Heart right ventricle (tissue), 16 donors: ENCODE results near the gene NRROS. TPM values are rescaled to one million over a fixed set of nuclear protein-coding genes. Genes with fewer than 3 reads are reported as not detected.

ENCODE experiments used
- ATAC-seq, 8 donors: fragments of 200-7000 bp; cut with Tn5 transposase; one replicate each; pipeline ENCODE4 v1.9.1; 2020; ENCODE audit warnings: mild to moderate bottlenecking in 8 of 8, moderate library complexity in 8 of 8, moderate number of reproducible peaks in 1 of 8
- DNase-seq, 2 donors: peaks; one replicate each; pipeline ENCODE4 v3.0.0-alpha.2; 2020
- H3K27ac ChIP-seq, 10 donors: fragments of 200-600 bp; sonication (generic) in 2 of 10; one replicate each; pipeline versions ENCODE4 v1.5.0 to v1.8.0; 2020 to 2022; ENCODE audit warnings: mild to moderate bottlenecking in 3 of 10
- H3K27me3 ChIP-seq, 7 donors: fragments of 200-600 bp; one replicate each; pipeline ENCODE4 v1.8.0; 2021 to 2022; ENCODE audit warnings: mild to moderate bottlenecking in 2 of 7
- H3K36me3 ChIP-seq, 9 donors: fragments of 200-600 bp; sonication (generic) in 1 of 9; one replicate each; pipeline versions ENCODE4 v1.5.0 to v1.8.0; 2020 to 2022; ENCODE audit warnings: mild to moderate bottlenecking in 2 of 9
- H3K4me1 ChIP-seq, 9 donors: fragments of 200-600 bp; sonication (generic) in 1 of 9; one replicate each; pipeline versions ENCODE4 v1.5.0 to v1.8.0; 2020 to 2022; ENCODE audit warnings: mild to moderate bottlenecking in 4 of 9
- H3K4me3 ChIP-seq, 10 donors: fragments of 200-600 bp; sonication (generic) in 2 of 10; one replicate each; pipeline versions ENCODE4 v1.5.0 to v1.8.0; 2020 to 2022; ENCODE audit warnings: mild to moderate bottlenecking in 7 of 10, moderate library complexity in 2 of 10
- H3K9me3 ChIP-seq, 11 donors: fragments of 200-600 bp in 10 of 11; sonication (generic) in 2 of 11; one replicate each; pipeline versions ENCODE4 v1.5.0 to v1.8.0; 2013 to 2022; ENCODE audit warnings: mild to moderate bottlenecking in 2 of 11, control low read depth in 1 of 11, moderate library complexity in 1 of 11
- CTCF ChIP-seq, 9 donors: fragments of 200-600 bp; sonication (generic) in 2 of 9; IDR thresholded peaks; one replicate each; pipeline versions ENCODE4 v1.5.0 to v1.8.0; 2021 to 2022; ENCODE audit warnings: antibody characterized with exemption in 9 of 9, mild to moderate bottlenecking in 5 of 9, moderate library complexity in 1 of 9
- WGBS, 2 donors: extraction: QIAGEN DNeasy Blood & Tissue Kit; methylation state at CpG; one replicate each; pipeline ENCODE4 v1.1.7; 2013; ENCODE audit warnings: inconsistent platforms in 1 of 2; 5-methylcytosine and 5-hydroxymethylcytosine counted together
- intact Hi-C, 10 donors: fragments of 100-400 bp; cut with DNase I; formaldehyde crosslinking; loops; one replicate each; pipeline versions ENCODE4 v1.11.1 to v1.14.2; 2022
- polyA plus RNA-seq, 2 donors: library from polyadenylated mRNA; stranded (reverse); fragments of 200-250 nt; gene quantifications; one replicate each; pipeline ENCODE4 v1.2.3, GENCODE V29; 2013
- total RNA-seq, 10 donors: library from RNA; stranded (reverse); fragmentation: NEBNext Ultra II Directional in 3 of 10; extraction: Animal tissue kit (Norgen Biotek cat#: 25700) in 3 of 10; gene quantifications; one replicate each; pipeline versions ENCODE4 v1.2.1 to v1.2.4, GENCODE V29; 2021 to 2023
- donor health status: Arrhythmogenic right ventricular cardiomyopathy.
- donor health status: ischemic (EF 13 %, LVEDD 7.1; RV severe dilation, severe dysfunction).
- donor health status: healthy with polysubstance abuse.
- donor health status: DM: no; HTN: yes; CAD: no.
- donor health status: DM: no; HTN: no; CAD: no.
- donor health status: ischemic (EF 25% LVEDD 6.9; RV normal size, moderate dysfunction).
- donor health status: ischemic (EF 25% LVEDD 5.7; RV mildly dilated, moderate dysfunction).
- donor health status: healthy.
- donor health status: DM: yes; HTN: yes; CAD: no.
- donor health status: Ischemic cardiomyopathy.
- donor health status: ischemic (EF 35%, LVEDD 5.7; RV mildly dilated, moderate dysfunction).
- donor health status: nonischemic (EF 11% LVEDD 7.7; RV severe dilation, severe dysfunction).
- donor health status: DM: yes; HTN: yes; CAD: no.
- donor health status: PGD.
- donor health status: ischemic (EF 29% LVEDD 5.4; RV normal size, mild dysfunction).
- donor health status: nonischemic (EF 23%, LVEDD 6.1; RV moderate dilation, normal function).

Gene NRROS
- total and polyA plus RNA-seq, 12 donors: 1.1 to 11.7 (median 2.7) TPM

DNA sequence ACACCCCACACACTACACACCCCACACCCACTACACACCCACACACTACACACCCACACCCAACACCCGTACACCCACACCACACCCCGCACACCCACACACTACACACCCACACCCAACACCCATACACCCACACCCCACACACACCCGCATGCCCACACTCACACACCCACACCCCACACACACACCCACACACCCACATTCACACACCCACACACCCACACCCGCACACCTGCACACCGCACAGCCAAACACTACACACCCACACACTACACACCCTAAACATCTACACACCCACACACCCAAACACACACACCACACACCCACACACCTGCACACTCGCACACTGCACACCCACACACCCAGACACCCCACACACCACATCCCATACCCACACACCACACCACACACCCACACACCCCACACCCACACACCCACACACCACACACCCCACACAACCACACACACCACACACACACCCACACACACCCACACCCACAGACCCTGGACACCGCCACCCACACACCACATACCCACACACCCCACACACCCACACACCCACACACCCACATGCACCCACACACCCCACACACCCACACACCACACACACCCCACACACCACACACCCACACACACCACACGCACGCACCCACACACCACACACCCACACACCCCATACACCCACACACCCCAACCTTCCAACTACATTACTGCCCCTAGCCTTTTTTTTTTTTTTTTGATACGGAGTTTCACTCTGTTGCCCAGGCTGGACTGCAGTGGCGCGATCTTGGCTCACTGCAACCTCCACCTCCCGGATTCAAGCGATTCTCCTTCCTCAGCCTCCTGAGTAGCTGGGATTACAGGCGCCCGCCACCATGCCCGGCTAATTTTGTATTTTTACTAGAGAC lies 55.7 kb downstream of the NRROS start:
- DNase-seq (no peak), ATAC-seq (peak in 2 of 8 donors; percentile 27 to 44)
- peaks cover 0 to 28% (median 0%) of the 10 kb centered on the region in 9 donors for H3K4me1 ChIP-seq
- no peaks in the 10 kb centered on the region for H3K9me3 ChIP-seq
- no peaks in the 10 kb centered on the region for H3K36me3 ChIP-seq
- no peak overlapping the region for H3K4me3 ChIP-seq
- intact Hi-C loops: no loop called here
- peaks cover 0 to 5% (median 0%) of the 10 kb centered on the region in 7 donors for H3K27me3 ChIP-seq
- H3K27ac ChIP-seq: no peak overlapping the region
- 93 to 96% methylated on average over 17 of the region's 17 CpGs for WGBS, 2 donors
- no peak for TF ChIP-seq CTCF (IDR thresholded peaks at IDR 0.05)

GRCh38 chr3:196695849-196696226 lies 56.3 kb downstream of the NRROS start:
- 87% methylated on average over 5 of the region's 5 CpGs for WGBS, 2 donors
- peaks cover 0 to 24% (median 0%) of the 10 kb centered on the region in 9 donors for H3K4me1 ChIP-seq
- TF ChIP-seq CTCF (IDR thresholded peaks at IDR 0.05): no peak
- H3K36me3 ChIP-seq: no peaks in the 10 kb centered on the region
- no peak overlapping the region for H3K4me3 ChIP-seq
- no peak overlapping the region for H3K27ac ChIP-seq
- ATAC-seq (no peak), DNase-seq (no peak)
- intact Hi-C loops: no loop called here
- no peaks in the 10 kb centered on the region for H3K9me3 ChIP-seq
- H3K27me3 ChIP-seq: peaks cover 0 to 5% (median 0%) of the 10 kb centered on the region in 7 donors

DNA sequence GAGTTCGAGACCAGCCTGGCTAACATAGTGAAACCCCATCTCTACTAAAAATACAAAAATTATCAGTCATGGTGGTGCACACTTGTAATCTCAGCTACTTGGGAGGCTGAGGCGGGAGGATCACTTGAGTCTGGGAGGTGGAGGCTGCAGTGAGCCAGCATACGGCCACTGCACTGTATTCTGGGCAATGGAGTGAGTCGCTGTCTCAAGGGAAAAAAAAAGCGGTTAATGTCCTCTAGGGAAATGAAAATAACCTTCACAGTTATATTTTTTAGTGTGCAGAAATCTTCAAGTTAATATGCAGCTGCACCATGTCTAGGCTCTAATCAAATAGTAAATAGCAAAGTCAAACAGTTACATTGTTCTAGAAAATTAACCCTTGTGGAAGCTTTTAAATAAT lies 57.8 kb downstream of the NRROS start:
- WGBS, 2 donors: 80 to 85% methylated on average over 5 of the region's 5 CpGs
- no peak for TF ChIP-seq CTCF (IDR thresholded peaks at IDR 0.05)

GRCh38 chr3:196699749-196700148 lies 60.3 kb downstream of the NRROS start:
- Histone ChIP-seq H3K36me3 (no peaks in the 10 kb centered on the region), H3K4me1 (no peaks in the 10 kb centered on the region), H3K4me3 (no peak overlapping the region), H3K9me3 (no peaks in the 10 kb centered on the region), H3K27me3 (no peaks in the 10 kb centered on the region), H3K27ac (no peak overlapping the region)
- ATAC-seq (no peak), DNase-seq (no peak)
- no peak for TF ChIP-seq CTCF (IDR thresholded peaks at IDR 0.05)
- 73 to 80% methylated on average over 7 of the region's 7 CpGs for WGBS, 2 donors
- intact Hi-C loops: no loop called here

More for the DNA sequence above, 57.8 kb downstream of the NRROS start:
- DNase-seq (no peak), ATAC-seq (no peak)
- H3K4me1 ChIP-seq: peaks cover 0 to 14% (median 0%) of the 10 kb centered on the region in 9 donors
- H3K4me3 ChIP-seq: no peak overlapping the region
- intact Hi-C loops: no loop called here
- H3K9me3 ChIP-seq: no peaks in the 10 kb centered on the region
- no peaks in the 10 kb centered on the region for H3K36me3 ChIP-seq
- peaks cover 0 to 5% (median 0%) of the 10 kb centered on the region in 7 donors for H3K27me3 ChIP-seq
- no peak overlapping the region for H3K27ac ChIP-seq
